Endometrial microvascular endothelial cells (primary cell): Measurements from ENCODE around the gene CCNL1. TPM values are rescaled to one million over a fixed set of nuclear protein-coding genes. Genes with fewer than 3 reads are reported as not detected.
"Not testable (repeated sequence)": the region's sequence is repeated elsewhere in the genome, so short reads cannot be mapped to it uniquely, and the experiment has no call there.

Source experiments
- in situ Hi-C: cut with HindIII; loops from 2 replicates; pipeline ENCODE4 v1.10.0; 2017; ENCODE audit warnings: low sequenced_read_pairs, low pct_unique_long_range_greater_than_20kb; ENCODE audit errors: inconsistent ontology term
- total RNA-seq: library from RNA; depleted of rRNA; stranded (reverse); fragments of >200 nt; gene quantifications from one replicate; pipeline ENCODE4 v1.2.3, GENCODE V29; 2015; ENCODE audit errors: inconsistent ontology term

The CCNL1 gene
- total RNA-seq, 1 donor from 2014 or later = 55.3 TPM

DNA sequence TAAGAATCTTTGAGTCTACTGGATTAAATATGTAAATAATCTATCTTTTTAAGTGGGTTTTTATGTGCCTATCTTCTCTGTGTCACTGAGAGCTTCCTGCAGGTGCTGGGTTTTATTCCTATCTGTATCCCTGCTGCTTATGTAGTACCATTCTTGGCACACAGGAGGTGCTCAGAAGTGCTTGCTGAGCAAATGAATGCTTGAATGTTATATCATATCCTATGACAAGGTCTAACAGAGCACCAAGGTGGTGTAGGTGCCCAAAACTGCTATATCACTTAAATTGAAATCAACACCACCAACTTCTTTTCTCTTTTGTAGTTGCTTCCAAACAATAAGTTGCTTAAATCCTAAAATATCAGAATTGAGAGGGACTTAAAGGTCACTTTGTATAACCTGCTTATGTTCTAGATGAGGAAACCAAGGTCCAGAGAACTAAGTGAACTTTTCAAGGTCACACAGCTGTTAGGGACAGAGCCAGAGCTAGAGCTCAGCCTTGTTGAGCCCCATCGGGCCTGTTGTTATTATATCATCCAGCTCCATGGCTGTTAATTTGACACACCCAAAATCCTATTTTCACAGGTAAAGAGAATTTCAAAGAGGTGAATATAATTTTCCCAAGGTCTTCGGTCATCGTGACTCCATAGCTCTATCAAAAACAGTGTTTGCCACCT, 46.0 kb downstream of the CCNL1 start:
- in situ Hi-C loops = no loop called here

DNA sequence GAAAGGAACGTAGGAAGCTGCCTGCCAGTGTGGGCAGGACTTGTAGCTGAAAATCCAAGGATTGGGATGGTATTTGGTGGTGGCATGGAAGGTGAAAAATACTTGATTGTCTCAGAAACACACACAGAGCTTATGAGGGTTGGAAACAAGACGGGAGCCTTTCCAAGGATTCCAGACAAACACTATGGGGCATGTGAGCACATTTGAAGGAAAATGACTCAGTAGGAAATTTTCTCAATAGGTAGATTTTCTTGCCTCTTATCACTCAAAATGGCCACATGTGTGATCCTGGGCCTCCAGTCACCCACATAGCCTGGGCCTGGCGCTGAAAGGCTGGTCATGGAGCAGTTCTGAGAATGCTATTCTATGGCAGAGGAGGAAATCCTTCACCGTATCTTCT, 47.4 kb downstream of the CCNL1 start:
- in situ Hi-C loops = no loop called here

DNA sequence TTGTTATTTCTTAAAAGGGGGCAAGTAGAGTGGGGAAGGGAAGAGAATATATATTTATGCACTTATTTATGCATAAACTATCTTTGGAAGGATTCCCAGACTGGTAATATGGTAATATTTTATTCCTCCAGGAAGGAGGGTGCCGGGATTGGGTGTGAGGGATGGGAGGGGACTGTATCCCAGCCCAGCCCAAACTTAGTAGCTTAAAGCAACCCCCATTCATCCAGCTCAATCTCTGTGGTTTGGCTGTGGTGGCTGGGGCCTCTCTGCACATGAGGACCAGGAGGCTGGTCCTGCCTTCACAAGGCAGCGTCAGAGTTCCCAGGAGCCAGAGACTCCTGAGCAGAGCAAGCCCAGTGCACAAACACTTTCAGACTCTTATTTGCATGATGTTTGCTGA, 48.4 kb downstream of the CCNL1 start:
- in situ Hi-C loops = no loop called here

DNA sequence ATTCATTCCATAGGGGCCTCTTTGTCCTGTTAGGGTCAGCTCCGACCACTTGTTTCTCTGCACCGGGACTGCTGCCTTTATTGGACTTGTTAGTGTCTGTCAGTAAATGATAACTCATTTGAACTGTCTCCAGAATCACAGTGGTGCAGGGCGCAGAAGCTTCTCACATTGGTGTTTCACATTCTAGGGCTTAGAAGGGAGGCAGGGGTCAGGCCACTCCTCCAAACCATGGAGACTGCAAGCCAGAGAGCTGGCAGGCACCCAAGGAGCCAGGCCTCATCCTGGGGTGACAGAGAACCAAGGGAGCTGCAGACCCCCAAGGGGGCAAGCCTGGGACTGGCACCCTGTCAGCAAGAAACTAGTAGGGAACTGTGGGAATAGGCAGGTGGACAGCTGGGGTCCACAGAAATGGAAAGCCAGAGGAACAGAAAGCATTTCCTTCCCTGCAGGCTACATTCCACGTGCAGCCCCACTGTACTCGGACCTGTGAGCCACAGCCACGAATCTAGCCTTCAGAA, 49.1 kb downstream of the CCNL1 start:
- in situ Hi-C loops = no loop called here

DNA sequence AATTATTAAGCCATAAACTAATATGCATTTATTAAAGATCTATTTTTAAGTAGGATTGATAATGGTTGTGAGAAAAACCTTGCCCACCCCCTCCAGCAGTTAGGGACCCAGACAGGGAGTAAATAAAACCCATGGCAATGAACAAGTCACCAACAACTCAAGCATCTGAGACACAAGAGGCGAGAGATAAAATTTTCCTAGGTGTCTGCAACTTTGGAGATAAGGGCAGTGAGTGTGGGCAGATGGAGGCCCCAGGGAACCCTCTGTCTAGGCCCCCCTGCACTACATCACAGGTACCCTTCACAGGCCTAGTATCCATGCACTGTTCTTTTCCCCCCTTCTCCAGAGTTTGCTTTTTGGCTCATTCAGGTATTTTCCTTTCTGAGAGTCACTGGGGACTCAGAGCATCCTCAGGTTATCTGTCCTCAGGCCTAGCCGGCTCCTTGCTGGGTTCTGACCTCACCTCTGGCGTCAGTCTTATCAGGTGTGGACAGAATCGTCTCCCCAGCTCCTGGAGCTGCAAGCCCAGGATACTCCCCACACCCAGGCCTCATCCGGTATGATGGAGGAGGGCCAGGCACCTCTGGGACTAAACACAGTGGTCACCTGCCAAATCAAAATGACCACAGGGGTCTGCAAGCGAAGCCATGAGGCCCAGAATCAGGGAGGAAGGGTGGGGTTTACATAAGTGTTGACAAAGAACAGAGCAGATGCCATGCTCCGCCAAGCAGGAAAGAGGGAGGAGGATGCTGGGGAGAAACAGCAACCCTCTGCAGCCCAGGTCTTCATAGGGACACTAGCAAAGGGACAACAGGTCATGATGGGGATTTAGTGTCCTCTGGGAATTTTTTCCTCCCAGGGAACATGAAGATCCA, 50.4 kb downstream of the CCNL1 start:
- in situ Hi-C loops = no loop called here

DNA sequence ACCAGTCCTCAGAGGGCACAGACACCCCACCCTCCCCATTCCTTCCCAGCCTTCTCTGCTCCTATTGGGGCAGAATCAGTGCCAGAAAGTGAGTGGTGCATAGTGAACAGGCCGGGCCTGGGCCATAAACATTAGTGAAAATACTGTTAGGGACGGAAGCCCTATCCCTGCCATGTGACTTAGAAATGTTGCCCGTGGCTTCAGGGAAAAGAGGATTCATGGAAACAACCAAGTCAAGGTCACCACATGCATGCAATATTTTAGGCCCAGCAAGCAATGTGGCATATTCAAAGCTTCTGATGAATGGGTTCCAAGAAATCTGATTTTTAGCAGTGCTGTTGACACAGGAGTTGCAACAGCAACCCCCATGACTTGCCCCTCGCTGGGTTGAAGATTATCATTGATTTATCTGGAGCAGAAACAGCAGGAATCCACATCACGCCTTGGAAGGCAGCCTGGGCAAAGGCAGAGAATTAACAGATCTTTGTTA, 52.3 kb downstream of the CCNL1 start:
- in situ Hi-C loops = no loop called here

DNA sequence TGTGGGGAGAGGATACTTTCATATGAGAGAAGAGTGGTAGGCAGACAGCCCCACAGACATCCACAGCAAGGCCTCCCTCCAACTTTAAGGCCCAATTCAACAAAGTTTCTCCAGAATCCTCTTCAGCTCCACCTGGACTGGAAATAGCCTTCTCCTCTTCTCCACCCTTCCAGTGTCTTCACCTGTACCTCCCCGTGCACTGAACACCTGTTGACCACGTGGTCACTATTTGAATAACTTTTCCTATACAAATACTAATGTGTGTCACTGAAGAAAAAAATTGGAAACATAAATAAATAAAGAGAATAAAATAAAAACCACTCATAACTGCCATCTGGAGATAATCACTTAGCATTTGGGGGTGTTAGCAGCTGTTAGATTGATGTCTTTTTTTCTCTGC, 52.9 kb downstream of the CCNL1 start:
- in situ Hi-C loops = no loop called here

DNA sequence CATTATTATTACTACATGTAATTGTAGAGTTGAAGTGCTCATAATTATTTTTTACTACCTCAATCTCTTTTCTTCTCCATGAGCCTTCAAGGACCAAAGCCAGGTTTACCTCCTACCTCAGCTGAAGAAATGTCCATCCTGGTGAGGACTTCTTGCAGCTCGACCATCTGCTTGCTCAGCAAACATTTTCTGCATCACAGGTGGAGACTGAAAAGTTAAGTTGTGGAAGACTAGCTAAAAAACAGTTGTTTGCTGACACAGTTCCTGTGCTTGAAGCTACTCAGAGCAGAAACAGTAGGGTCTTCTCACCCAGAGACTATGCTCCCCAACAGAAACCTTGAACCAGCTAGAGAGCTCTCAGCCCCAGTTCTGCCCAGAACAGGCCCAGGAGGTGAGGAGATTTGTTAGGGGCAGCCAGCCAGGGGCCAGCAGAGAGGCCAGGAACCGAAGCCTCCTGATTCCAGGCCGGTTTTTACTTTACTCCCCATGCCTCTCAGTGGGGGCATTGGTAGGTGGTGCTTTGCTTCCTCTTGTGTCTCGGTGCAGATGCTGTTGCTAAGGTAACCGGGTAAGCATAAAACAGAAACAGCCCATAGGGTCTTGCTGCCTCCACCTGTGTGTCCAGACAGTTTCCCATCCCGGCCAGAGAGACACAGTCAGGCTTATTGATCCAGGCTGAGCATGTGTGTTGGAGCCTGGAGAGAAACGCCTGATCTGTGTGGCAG, 54.9 kb downstream of the CCNL1 start:
- in situ Hi-C loops = no loop called here

DNA sequence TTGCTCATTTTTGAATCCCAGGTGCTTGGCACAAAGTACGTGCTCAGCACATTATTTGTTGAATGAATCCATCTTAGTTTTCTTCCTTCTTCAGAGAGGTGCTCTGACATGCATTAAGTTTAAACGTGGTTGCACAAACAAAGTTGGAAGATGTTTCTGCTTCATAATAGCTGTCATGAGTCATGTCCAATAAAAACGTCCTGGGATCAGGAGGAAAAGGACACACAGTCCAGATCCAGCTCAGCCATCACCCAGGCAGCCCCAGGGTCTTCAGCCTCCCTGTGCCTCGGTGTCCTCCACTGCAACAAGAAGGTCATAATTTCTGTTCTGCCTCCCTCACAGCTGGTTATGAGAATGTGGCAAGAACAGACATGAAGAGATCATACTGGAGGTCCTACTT, 55.4 kb downstream of the CCNL1 start:
- in situ Hi-C loops = no loop called here

DNA sequence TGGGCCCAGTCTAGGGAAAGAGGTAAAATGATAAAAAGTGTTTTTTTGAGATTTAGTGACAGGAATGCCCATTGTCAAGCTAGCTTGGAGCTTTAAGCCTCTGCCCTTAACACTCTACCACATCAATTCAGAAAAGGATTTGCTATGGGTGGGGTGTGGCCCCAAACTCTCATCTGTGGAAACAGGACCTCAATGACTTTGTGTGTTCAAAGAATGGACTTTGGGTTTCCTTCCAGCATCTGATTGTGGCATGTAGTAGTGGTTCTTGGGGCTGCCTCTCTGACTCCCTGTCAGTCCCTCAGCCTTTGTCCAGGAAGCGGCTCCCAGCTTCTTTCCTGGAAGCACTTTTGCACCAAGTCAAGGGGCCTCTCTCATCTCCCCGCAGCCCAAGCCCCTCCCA, 56.1 kb downstream of the CCNL1 start:
- in situ Hi-C loops = no loop called here

DNA sequence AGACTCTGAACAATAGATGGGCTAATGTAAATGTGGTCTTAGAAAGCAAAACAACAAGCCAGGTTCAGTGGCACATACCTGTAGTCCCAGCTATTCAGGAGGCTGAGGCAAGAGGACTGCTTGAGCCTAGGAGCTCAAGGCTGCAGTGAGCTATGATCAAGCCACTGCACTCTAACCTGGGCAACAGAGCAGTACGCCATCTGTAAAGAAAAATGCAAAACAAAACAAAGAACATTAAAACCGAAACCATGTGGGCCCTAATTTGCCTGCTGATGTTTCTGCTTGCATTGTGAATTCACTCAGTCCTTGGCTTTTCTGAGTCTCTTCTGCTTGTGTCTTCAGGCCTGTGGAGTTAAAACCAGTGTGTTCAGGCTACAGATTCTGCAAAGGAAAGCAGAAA, 56.7 kb downstream of the CCNL1 start:
- in situ Hi-C loops = no loop called here

DNA sequence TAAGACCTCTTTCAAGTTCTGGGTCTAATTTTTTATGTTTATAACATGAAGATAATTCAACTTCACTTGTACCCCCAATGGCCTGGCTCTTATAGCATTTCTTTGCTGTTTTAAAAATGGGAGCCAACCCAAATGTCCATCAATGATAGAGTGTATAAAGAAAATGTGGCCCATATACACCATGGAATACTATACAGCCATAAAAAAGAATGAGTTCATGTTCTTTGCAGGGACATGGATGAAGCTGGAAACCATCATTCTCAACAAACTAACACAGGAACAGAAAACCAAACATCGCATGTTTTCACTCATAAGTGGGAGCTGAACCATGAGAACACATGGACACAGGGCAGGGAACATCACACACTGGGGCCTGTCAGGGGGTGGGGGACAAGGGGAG, 57.4 kb downstream of the CCNL1 start:
- in situ Hi-C loops = not testable (repeated sequence)

DNA sequence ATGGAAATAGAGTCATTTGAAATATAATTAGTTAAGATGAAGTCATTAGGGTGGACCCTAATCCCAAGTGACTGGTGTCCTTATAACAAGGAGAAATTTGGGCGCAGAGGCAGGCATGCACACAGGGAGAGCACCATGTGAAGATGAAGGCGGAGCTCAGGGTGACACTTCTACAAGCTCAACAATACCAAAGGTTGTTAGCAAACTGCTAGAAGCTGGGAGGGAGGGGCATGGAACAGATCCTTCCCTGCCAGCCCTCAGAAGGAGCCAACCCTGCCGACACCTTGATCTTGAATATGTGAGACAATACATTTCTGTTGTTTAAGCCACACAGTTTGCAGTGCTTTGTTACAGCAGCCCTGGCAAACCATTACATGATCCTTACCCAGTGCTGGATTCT, 57.8 kb downstream of the CCNL1 start:
- in situ Hi-C loops = no loop called here

DNA sequence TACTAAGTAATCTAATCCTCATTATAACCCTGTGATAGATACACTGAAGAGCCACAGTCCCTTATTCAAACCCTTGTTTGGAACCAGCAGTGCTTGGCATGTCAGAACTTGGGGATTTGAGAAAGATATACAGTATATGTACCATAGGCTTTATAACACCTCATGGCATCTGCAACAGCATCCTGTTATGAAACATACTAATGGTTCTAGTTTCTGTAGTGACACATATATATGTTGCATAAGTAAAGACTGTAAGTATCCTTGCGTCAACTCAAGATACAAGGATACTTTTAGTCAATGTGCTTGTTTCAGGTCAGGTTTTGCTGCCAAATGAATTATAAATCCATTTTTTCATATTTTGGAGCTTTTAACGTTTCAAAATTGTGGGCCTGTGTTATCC, 58.5 kb downstream of the CCNL1 start:
- in situ Hi-C loops = no loop called here

DNA sequence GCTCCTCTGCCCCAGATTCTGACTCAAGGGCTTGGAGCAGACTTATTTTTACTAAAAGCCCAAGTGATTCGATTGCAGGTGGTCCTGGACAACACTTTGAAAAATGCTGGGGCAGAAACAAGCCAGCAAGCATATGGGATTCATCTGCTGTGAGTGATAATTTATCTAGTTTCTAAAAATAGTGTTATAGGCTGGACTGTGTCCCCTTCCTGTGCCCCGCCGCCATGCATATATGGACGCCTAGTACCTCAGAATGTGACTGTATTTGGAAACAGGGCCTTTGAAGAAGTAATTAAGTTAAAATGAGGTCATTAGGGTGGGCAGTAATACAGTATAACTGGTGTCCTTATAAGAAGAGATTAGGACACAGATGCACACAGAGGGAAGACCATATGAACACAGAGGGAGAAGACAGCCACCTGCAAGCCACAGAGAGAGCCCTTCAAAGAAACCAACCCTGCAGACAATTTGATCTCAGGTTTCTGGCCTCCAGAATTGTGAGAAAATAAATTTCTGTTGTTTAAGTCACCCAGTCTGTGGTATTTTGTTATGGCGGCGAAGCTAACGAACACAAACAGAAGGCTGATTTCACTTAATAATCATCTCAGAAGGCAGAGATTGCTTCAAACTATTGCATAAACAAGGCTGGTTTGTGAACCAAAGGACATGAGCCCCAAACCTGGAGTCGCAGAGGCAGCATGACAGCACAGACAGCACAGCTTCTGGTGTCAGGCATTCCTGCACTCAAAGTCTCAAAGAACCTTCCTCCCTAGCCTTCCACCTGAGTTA, 59.1 kb downstream of the CCNL1 start:
- in situ Hi-C loops = no loop called here

DNA sequence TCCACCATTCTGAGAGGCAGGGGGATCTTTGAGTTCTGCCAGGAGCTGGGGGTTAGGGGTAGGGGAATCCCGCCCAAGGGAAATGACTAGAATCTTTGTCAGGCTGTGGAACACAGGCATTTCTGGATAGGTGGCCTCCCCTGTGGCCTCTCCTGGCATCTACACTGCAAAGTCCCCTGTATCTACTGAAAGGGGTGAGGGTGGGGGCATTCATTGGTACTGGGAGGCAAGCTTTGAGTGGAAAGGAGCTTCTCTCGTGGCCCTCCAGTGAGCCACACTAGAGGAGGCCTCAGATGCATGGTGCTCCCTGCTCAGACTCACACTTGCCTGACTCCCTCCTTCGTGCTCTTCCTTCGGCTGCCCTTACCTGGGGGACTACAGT, 59.9 kb downstream of the CCNL1 start:
- in situ Hi-C loops = no loop called here

DNA sequence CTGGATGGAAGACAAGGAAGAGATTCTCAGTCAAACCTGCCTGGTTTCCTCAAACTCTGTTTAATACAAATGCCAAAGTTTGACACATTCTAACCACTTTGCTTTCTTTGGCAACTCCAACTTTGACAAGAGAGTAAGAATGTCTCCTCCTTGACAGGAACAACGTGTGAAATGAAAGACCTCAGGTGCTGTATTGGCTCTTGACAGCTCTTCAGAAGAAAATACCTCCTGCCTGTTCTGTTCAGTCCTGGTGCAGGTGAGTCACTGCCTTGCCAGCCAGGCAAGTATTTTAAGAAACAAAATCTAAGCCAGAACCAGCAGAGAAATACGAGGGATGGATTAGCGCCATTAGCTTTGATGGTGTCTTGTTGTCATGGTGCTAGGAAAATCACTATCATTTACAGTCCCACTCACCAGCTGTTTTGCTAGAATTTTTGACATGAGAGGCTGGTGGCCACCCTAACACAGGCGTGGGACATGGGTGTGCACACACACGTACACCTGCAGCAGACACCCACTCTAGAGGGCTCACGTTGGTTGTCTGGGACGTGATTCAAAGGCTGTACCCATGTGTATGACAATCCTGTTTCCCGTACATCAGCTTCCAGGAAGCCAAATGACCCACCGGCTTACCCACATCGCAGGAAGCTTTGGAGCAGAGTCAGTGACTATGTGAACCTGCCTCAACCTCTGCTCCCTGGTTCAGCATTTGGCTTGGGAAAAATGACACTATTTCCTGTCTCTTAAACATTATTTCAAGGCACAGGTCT, 60.4 kb downstream of the CCNL1 start:
- in situ Hi-C loops = no loop called here

DNA sequence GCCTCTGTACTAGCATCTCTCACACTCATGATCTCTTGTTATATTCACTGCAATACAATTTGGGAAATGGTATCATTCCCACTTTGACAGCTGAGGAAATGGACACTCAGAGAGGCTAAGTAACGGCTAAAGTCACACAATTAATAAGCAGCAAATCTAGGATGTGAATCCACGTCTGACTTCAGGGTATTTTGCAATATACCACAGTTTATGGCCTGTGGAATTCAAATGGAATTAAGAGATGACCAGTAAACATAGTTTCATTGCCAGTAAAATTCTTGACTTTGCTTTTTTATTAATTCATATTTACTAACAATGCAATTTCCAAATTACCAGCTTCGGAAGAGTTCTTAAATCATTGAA, 61.1 kb downstream of the CCNL1 start:
- in situ Hi-C loops = no loop called here
